ENCODE data around the gene GSG1L2. TPM values are rescaled to one million over a fixed set of nuclear protein-coding genes. Genes with fewer than 3 reads are reported as not detected.

The GSG1L2 gene
- total RNA-seq, 1 donor from 2014 or later = not detected

- Mint-ChIP-seq H3K27me3 (ENCODE audit: insufficient read depth, low read depth) (peaks cover 2% of the 10 kb centered on the region), H3K9me3 (peaks cover 2% of the 10 kb centered on the region), H3K27ac (no peak overlapping the region), H3K36me3 (no peaks in the 10 kb centered on the region), H3K4me3 (no peak overlapping the region), H3K4me1 (peaks cover under 1% of the 10 kb centered on the region)
- Histone ChIP-seq H3K9me3 (ENCODE audit: low read depth) (no peaks in the 10 kb centered on the region), H3K4me3 (no peak overlapping the region), H3K36me3 (no peaks in the 10 kb centered on the region), H3K27me3 (no peaks in the 10 kb centered on the region), H3K4me2 (no peak overlapping the region), H3K79me2 (ENCODE audit: low read depth) (no peaks in the 10 kb centered on the region), H3K27ac (no peak overlapping the region), H3K4me1 (no peaks in the 10 kb centered on the region), H3K9ac (no peak overlapping the region), H4K20me1 (ENCODE audit: low read depth) (no peaks in the 10 kb centered on the region), H2AFZ (replicated peaks) (no peak overlapping the region), H3F3A (ENCODE audit: low read depth) (no peaks in the 10 kb centered on the region)
- DNase-seq (ENCODE audit: low spot score) = no peak
- TF ChIP-seq EZH2 (IDR thresholded peaks at IDR 0.05) (no peak), CTCF (IDR thresholded peaks at IDR 0.05) (no peak), EZH2phosphoT487 (IDR thresholded peaks at IDR 0.05) (no peak)
Measured at GRCh38 chr17:9833922-9834321, 12.0 kb upstream of the GSG1L2 start.

- H3K27me3 ChIP-seq = no peaks in the 10 kb centered on the region
- no peaks in the 10 kb centered on the region for H3K4me1 ChIP-seq
- Mint-ChIP-seq H3K27ac (no peak overlapping the region), H3K36me3 (no peaks in the 10 kb centered on the region), H3K4me3 (no peak overlapping the region), H3K4me1 (no peaks in the 10 kb centered on the region), H3K27me3 (ENCODE audit: insufficient read depth, low read depth) (peaks cover 4% of the 10 kb centered on the region), H3K9me3 (no peaks in the 10 kb centered on the region)
- no peaks in the 10 kb centered on the region for H3K36me3 ChIP-seq
- H3K4me3 ChIP-seq = no peak overlapping the region
- no peak overlapping the region for H2AFZ ChIP-seq (replicated peaks)
- H4K20me1 ChIP-seq (ENCODE audit: low read depth) = no peaks in the 10 kb centered on the region
- no peak overlapping the region for H3K9ac ChIP-seq
- no peaks in the 10 kb centered on the region for H3K9me3 ChIP-seq (ENCODE audit: low read depth)
- no peak for DNase-seq (ENCODE audit: low spot score)
- no peaks in the 10 kb centered on the region for H3F3A ChIP-seq (ENCODE audit: low read depth)
- no peaks in the 10 kb centered on the region for H3K79me2 ChIP-seq (ENCODE audit: low read depth)
- no peak overlapping the region for H3K4me2 ChIP-seq
- no peak for TF ChIP-seq CTCF (IDR thresholded peaks at IDR 0.05)
- TF ChIP-seq EZH2phosphoT487 (IDR thresholded peaks at IDR 0.05) = no peak
- no peak for TF ChIP-seq EZH2 (IDR thresholded peaks at IDR 0.05)
- no peak overlapping the region for H3K27ac ChIP-seq
Measured at GRCh38 chr17:9830711-9831110, 8.8 kb upstream of the GSG1L2 start.

- Histone ChIP-seq H3K36me3 (no peaks in the 10 kb centered on the region), H3F3A (ENCODE audit: low read depth) (no peaks in the 10 kb centered on the region), H3K4me1 (no peaks in the 10 kb centered on the region), H3K9me3 (ENCODE audit: low read depth) (no peaks in the 10 kb centered on the region), H4K20me1 (ENCODE audit: low read depth) (no peaks in the 10 kb centered on the region), H2AFZ (replicated peaks) (no peak overlapping the region), H3K79me2 (ENCODE audit: low read depth) (no peaks in the 10 kb centered on the region), H3K9ac (no peak overlapping the region), H3K4me3 (no peak overlapping the region), H3K27ac (no peak overlapping the region), H3K4me2 (no peak overlapping the region), H3K27me3 (no peaks in the 10 kb centered on the region)
- no peak for TF ChIP-seq CTCF (IDR thresholded peaks at IDR 0.05)
- TF ChIP-seq EZH2phosphoT487 (IDR thresholded peaks at IDR 0.05) = no peak
- TF ChIP-seq EZH2 (IDR thresholded peaks at IDR 0.05) = no peak
- Mint-ChIP-seq H3K9me3 (no peaks in the 10 kb centered on the region), H3K4me1 (no peaks in the 10 kb centered on the region), H3K36me3 (no peaks in the 10 kb centered on the region), H3K27me3 (ENCODE audit: insufficient read depth, low read depth) (peaks cover 4% of the 10 kb centered on the region), H3K4me3 (no peak overlapping the region), H3K27ac (no peak overlapping the region)
- DNase-seq (ENCODE audit: low spot score) = no peak
Measured at GRCh38 chr17:9829343-9829742, 7.5 kb upstream of the GSG1L2 start.

All from neural progenitor cell (in vitro differentiated cells).